Measurements from ENCODE around the gene FUT4.
A peak's percentile ranks its signal among the peaks of the same experiment; 100 is the strongest.
"Not testable (repeated sequence)": the region's sequence is repeated elsewhere in the genome, so short reads cannot be mapped to it uniquely, and the experiment has no call there.

Gene FUT4, protein sequence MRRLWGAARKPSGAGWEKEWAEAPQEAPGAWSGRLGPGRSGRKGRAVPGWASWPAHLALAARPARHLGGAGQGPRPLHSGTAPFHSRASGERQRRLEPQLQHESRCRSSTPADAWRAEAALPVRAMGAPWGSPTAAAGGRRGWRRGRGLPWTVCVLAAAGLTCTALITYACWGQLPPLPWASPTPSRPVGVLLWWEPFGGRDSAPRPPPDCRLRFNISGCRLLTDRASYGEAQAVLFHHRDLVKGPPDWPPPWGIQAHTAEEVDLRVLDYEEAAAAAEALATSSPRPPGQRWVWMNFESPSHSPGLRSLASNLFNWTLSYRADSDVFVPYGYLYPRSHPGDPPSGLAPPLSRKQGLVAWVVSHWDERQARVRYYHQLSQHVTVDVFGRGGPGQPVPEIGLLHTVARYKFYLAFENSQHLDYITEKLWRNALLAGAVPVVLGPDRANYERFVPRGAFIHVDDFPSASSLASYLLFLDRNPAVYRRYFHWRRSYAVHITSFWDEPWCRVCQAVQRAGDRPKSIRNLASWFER

GRCh38 chr11:94543695-94544645 lies at the start of gene FUT4:
Gene FUT4 (plus strand): TSS chr11:94543921. CDS start chr11:94544134, 213 bp downstream.
- H3K36me3 Mint-ChIP-seq (ENCODE audit: low read depth) = peaks cover 26% of the 10 kb centered on the region
- H3K9me3 Mint-ChIP-seq = no peaks in the 10 kb centered on the region
- H3K4me3 Mint-ChIP-seq = peak within 1 kb of the TSS; percentile 96
- peak; percentile 87 for DNase-seq
- peaks cover 46% of the 10 kb centered on the region for H3K4me1 Mint-ChIP-seq (ENCODE audit: low read depth)
- H3K27me3 Mint-ChIP-seq = no peaks in the 10 kb centered on the region
- H3K27ac Mint-ChIP-seq = peak within 1 kb of the TSS; percentile 100

DNA sequence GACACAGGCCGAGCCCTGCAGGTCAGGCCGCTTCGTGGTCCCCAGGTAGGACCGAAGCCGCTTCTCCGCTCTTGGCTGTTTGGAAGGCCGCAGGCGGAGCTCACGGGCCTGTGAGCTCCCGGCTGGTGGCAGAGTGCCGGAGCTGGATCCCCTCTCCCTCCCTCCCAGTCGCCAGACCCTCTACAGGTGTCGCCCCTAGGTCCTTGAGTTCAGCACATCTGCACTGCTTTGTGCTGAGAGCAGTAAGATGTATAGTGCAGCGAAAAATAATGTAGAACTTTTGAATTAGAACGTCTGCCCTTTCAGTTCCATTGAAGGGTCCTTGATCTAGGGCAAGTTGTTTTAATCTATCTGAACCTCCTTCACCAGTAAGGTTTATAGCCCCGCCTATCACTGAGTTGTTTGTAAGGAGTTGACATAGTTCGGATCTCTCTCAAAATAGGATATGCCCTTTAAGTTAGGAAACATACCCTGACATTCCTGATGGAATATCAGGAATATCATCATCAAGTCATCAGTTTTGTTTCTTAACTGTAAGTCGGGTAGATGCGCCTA lies 49.5 kb upstream of the FUT4 start:
- Mint-ChIP-seq H3K9me3 (no peaks in the 10 kb centered on the region), H3K36me3 (ENCODE audit: low read depth) (peaks cover 74% of the 10 kb centered on the region), H3K27me3 (no peaks in the 10 kb centered on the region), H3K27ac (peak overlapping the region; percentile 99), H3K4me3 (peak overlapping the region; percentile 97), H3K4me1 (ENCODE audit: low read depth) (peaks cover 38% of the 10 kb centered on the region)
- DNase-seq = no peak

DNA sequence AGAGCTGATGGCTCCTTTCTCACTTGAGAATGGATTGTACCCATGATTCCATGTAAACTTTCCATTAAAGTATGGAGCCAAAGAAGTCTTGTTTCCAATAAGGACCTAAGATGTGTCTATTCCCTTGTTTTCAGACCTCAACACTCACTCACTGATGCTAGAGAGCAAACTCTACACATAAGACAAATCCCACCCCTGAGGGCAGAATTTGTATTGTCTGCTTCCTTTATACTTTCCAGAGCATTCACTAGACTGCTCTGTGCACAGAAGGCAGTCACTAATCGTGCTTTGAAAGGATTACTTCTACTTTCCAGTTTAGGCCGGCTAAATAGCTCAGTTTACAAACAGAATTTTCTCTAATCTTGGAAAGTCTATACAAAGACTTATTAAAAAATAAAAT lies 43.5 kb upstream of the FUT4 start:
- no peak for DNase-seq
- H3K27me3 Mint-ChIP-seq = no peaks in the 10 kb centered on the region
- no peak overlapping the region for H3K4me3 Mint-ChIP-seq
- peaks cover 59% of the 10 kb centered on the region for H3K36me3 Mint-ChIP-seq (ENCODE audit: low read depth)
- H3K9me3 Mint-ChIP-seq = no peaks in the 10 kb centered on the region
- H3K4me1 Mint-ChIP-seq (ENCODE audit: low read depth) = peaks cover 11% of the 10 kb centered on the region
- peak overlapping the region; percentile 57 for H3K27ac Mint-ChIP-seq

GRCh38 chr11:94501522-94501921 lies 42.2 kb upstream of the FUT4 start:
- Mint-ChIP-seq H3K4me3 (no peak overlapping the region), H3K9me3 (no peaks in the 10 kb centered on the region), H3K36me3 (ENCODE audit: low read depth) (peaks cover 53% of the 10 kb centered on the region), H3K27ac (no peak overlapping the region), H3K4me1 (ENCODE audit: low read depth) (peaks cover 2% of the 10 kb centered on the region), H3K27me3 (no peaks in the 10 kb centered on the region)
- DNase-seq = no peak

GRCh38 chr11:94504689-94505293 lies 38.9 kb upstream of the FUT4 start:
- H3K4me3 Mint-ChIP-seq = no peak overlapping the region

DNA sequence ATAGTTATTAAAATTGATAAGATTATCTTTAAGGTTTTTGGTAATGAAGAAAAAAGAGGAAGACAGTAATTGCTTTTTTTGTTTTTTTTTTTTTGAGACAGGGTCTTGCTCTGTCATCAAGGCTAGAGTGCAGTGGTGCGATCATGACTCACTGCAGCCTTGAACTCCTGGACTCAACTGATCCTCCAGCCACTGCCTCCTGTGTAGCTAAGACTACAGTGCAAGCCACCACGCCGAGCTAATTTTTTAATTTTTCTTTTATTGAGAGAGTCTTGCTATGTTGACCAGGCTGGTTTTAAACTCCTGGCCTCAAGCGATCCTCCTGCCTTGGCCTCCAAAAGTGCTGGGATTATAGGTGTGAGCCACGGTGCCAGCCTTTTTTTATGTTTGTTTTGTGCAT lies 37.2 kb upstream of the FUT4 start:
- H3K36me3 Mint-ChIP-seq (ENCODE audit: low read depth); DNase-seq; H3K9me3 Mint-ChIP-seq; H3K4me1 Mint-ChIP-seq (ENCODE audit: low read depth); H3K4me3 Mint-ChIP-seq; H3K27ac Mint-ChIP-seq: not testable (repeated sequence)
- H3K27me3 Mint-ChIP-seq = peaks cover 13% of the 10 kb centered on the region

More at GRCh38 chr11:94504689-94505293, 38.9 kb upstream of the FUT4 start:
- DNase-seq = no peak
- Mint-ChIP-seq H3K27ac (no peak overlapping the region), H3K4me1 (ENCODE audit: low read depth) (no peaks in the 10 kb centered on the region), H3K36me3 (ENCODE audit: low read depth) (peaks cover 23% of the 10 kb centered on the region), H3K9me3 (no peaks in the 10 kb centered on the region), H3K27me3 (no peaks in the 10 kb centered on the region)

DNA sequence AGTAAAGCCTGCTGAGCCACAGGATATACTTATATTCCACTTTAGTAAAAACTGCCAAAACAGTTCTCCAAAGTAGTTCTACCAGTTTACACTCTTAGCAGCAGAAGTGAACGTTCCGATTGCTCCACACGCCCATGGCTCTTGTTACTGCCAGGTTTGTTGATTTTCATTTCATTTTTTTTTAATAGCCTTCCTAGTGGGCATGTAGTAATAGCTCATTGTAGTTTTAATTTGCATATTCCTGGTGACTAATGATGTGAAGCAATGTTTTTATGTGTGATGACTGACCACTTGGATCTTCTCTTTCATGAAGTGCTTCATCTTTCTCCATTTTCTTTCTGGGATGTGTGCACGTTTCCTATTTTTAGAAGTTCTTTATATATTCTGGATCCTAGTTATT lies 36.2 kb upstream of the FUT4 start:
- Mint-ChIP-seq H3K27ac (no peak overlapping the region), H3K4me1 (ENCODE audit: low read depth) (peaks cover 7% of the 10 kb centered on the region), H3K27me3 (peaks cover 22% of the 10 kb centered on the region), H3K4me3 (no peak overlapping the region), H3K36me3 (ENCODE audit: low read depth) (peaks cover 2% of the 10 kb centered on the region), H3K9me3 (no peaks in the 10 kb centered on the region)
- no peak for DNase-seq

GRCh38 chr11:94511932-94512781 lies 31.6 kb upstream of the FUT4 start, which contains the start of gene C11orf97:
Gene C11orf97 (plus strand): TSS chr11:94512461. CDS start chr11:94512529, 68 bp downstream.
- DNase-seq = peak; percentile 72
- H3K9me3 Mint-ChIP-seq = no peaks in the 10 kb centered on the region
- H3K4me1 Mint-ChIP-seq (ENCODE audit: low read depth) = peaks cover 12% of the 10 kb centered on the region
- no peak within 1 kb of the TSS for H3K27ac Mint-ChIP-seq
- H3K4me3 Mint-ChIP-seq = peak within 1 kb of the TSS; percentile 72
- no peaks in the 10 kb centered on the region for H3K36me3 Mint-ChIP-seq (ENCODE audit: low read depth)
- H3K27me3 Mint-ChIP-seq = peaks cover 36% of the 10 kb centered on the region

DNA sequence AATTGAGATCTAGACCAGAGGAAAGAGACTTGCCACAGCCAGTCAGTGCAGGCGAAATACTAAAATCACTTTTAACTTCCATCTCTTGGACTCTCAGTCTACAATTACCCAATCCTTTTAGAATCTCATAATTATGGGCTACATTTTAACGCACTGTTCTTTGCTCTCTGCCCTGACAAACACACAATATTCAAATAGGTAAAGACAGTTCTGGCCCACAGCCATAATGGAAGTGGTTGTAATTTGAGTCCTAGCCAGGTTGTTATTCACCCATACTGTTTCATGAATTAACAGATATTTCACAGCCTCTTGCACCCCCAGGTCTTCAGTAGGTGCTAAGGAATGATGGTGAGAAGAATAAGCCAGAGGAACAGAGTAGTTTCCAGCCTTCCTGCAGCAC lies 30.6 kb upstream of the FUT4 start:
- no peak overlapping the region for H3K27ac Mint-ChIP-seq
- no peak for DNase-seq
- H3K36me3 Mint-ChIP-seq (ENCODE audit: low read depth) = no peaks in the 10 kb centered on the region
- H3K4me1 Mint-ChIP-seq (ENCODE audit: low read depth) = peaks cover 12% of the 10 kb centered on the region
- peaks cover 36% of the 10 kb centered on the region for H3K27me3 Mint-ChIP-seq
- no peak overlapping the region for H3K4me3 Mint-ChIP-seq
- H3K9me3 Mint-ChIP-seq = no peaks in the 10 kb centered on the region

GRCh38 chr11:94515398-94515797 lies 28.3 kb upstream of the FUT4 start:
- no peak overlapping the region for H3K27ac Mint-ChIP-seq
- H3K36me3 Mint-ChIP-seq (ENCODE audit: low read depth) = no peaks in the 10 kb centered on the region
- no peaks in the 10 kb centered on the region for H3K9me3 Mint-ChIP-seq
- peaks cover 33% of the 10 kb centered on the region for H3K27me3 Mint-ChIP-seq
- H3K4me1 Mint-ChIP-seq (ENCODE audit: low read depth) = peaks cover 12% of the 10 kb centered on the region
- no peak for DNase-seq
- H3K4me3 Mint-ChIP-seq = no peak overlapping the region

DNA sequence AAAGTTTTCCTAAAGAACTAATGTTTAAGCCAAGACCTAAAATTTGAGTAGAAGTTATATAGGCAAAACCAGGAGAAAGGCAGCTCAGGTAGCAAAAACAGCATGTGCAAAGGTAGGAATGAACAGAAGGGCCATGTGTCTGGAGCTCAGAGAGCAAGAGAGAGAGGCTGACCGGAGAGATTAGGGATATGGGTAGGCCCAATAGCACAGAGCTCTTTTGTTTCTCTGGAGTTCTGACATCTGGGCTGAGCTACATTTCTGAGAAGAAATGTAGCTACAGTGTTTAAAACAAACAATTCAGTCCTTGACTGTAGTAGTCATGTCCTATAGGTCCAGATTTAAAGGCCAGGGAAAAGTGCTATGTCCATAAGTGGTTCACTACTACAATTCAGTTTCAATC lies 27.0 kb upstream of the FUT4 start:
- no peak overlapping the region for H3K27ac Mint-ChIP-seq
- no peaks in the 10 kb centered on the region for H3K9me3 Mint-ChIP-seq
- peaks cover 12% of the 10 kb centered on the region for H3K4me1 Mint-ChIP-seq (ENCODE audit: low read depth)
- peaks cover 21% of the 10 kb centered on the region for H3K27me3 Mint-ChIP-seq
- H3K4me3 Mint-ChIP-seq = no peak overlapping the region
- DNase-seq = no peak
- no peaks in the 10 kb centered on the region for H3K36me3 Mint-ChIP-seq (ENCODE audit: low read depth)

- Mint-ChIP-seq H3K36me3 (ENCODE audit: low read depth) (no peaks in the 10 kb centered on the region), H3K4me1 (ENCODE audit: low read depth) (no peaks in the 10 kb centered on the region), H3K27me3 (peaks cover 12% of the 10 kb centered on the region), H3K27ac (no peak overlapping the region), H3K4me3 (no peak overlapping the region), H3K9me3 (no peaks in the 10 kb centered on the region)
- no peak for DNase-seq
Measured at GRCh38 chr11:94518300-94518699, 25.4 kb upstream of the FUT4 start.

- DNase-seq = no peak
- Mint-ChIP-seq H3K36me3 (ENCODE audit: low read depth) (no peaks in the 10 kb centered on the region), H3K27ac (no peak overlapping the region), H3K4me1 (ENCODE audit: low read depth) (no peaks in the 10 kb centered on the region), H3K4me3 (no peak overlapping the region), H3K27me3 (peaks cover 19% of the 10 kb centered on the region), H3K9me3 (no peaks in the 10 kb centered on the region)
Measured at GRCh38 chr11:94519478-94520084, 24.1 kb upstream of the FUT4 start.
